ENCODE data around the gene STK11IP. TPM values are rescaled to one million over a fixed set of nuclear protein-coding genes. Genes with fewer than 3 reads are reported as not detected.

STK11IP gene
- total and polyA plus RNA-seq, 2 of the 13 experiments (the other 11 are each of a cell fraction or from before 2014, with no cell fraction given) = 12.8 to 24.0 TPM

- TF ChIP-seq PRDM4 (CRISPR knock-in tag; IDR thresholded peaks at IDR 0.05; ENCODE audit: borderline replicate concordance) = no peak
- TF ChIP-seq TAF1 (CRISPR knock-in tag; IDR thresholded peaks at IDR 0.05) = peak; percentile 63; the same call in 1 of the 2 replicates
- TF ChIP-seq ZNF101 (CRISPR knock-in tag; IDR thresholded peaks at IDR 0.05; ENCODE audit: borderline replicate concordance, low read depth) = no peak
- no peak for TF ChIP-seq ZNF17 (CRISPR knock-in tag; IDR thresholded peaks at IDR 0.05)
- TF ChIP-seq CEBPB (IDR thresholded peaks at IDR 0.05; ENCODE audit: borderline replicate concordance, low read depth, low read length) = no peak
- TF ChIP-seq NFYB (CRISPR knock-in tag; IDR thresholded peaks at IDR 0.05) = no peak
- no peak for TF ChIP-seq ZNF20 (CRISPR knock-in tag; IDR thresholded peaks at IDR 0.05)
- 0 out of 2 replicates have a peak, but pooled peaks have one; percentile 13 for TF ChIP-seq ZNF501 (CRISPR knock-in tag; IDR thresholded peaks at IDR 0.05)
- peak; percentile 30; the same call in 1 of the 2 replicates for TF ChIP-seq POLR2AphosphoS5 (IDR thresholded peaks at IDR 0.05; ENCODE audit: low read depth, low read length)
- TF ChIP-seq ZGPAT (CRISPR knock-in tag; IDR thresholded peaks at IDR 0.05) = peak; percentile 57; the same call in 1 of the 2 replicates
- 0 out of 2 replicates have a peak, but pooled peaks have one; percentile 31 for TF ChIP-seq ARID4A (CRISPR knock-in tag; IDR thresholded peaks at IDR 0.05; ENCODE audit: borderline replicate concordance)
- TF ChIP-seq, protein P1, sequence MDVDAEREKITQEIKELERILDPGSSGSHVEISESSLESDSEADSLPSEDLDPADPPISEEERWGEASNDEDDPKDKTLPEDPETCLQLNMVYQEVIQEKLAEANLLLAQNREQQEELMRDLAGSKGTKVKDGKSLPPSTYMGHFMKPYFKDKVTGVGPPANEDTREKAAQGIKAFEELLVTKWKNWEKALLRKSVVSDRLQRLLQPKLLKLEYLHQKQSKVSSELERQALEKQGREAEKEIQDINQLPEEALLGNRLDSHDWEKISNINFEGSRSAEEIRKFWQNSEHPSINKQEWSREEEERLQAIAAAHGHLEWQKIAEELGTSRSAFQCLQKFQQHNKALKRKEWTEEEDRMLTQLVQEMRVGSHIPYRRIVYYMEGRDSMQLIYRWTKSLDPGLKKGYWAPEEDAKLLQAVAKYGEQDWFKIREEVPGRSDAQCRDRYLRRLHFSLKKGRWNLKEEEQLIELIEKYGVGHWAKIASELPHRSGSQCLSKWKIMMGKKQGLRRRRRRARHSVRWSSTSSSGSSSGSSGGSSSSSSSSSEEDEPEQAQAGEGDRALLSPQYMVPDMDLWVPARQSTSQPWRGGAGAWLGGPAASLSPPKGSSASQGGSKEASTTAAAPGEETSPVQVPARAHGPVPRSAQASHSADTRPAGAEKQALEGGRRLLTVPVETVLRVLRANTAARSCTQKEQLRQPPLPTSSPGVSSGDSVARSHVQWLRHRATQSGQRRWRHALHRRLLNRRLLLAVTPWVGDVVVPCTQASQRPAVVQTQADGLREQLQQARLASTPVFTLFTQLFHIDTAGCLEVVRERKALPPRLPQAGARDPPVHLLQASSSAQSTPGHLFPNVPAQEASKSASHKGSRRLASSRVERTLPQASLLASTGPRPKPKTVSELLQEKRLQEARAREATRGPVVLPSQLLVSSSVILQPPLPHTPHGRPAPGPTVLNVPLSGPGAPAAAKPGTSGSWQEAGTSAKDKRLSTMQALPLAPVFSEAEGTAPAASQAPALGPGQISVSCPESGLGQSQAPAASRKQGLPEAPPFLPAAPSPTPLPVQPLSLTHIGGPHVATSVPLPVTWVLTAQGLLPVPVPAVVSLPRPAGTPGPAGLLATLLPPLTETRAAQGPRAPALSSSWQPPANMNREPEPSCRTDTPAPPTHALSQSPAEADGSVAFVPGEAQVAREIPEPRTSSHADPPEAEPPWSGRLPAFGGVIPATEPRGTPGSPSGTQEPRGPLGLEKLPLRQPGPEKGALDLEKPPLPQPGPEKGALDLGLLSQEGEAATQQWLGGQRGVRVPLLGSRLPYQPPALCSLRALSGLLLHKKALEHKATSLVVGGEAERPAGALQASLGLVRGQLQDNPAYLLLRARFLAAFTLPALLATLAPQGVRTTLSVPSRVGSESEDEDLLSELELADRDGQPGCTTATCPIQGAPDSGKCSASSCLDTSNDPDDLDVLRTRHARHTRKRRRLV (CRISPR knock-in tag; IDR thresholded peaks at IDR 0.05) = no peak
- peak; percentile 67; the same call in 1 of the 2 replicates for TF ChIP-seq ZNF431 (CRISPR knock-in tag; IDR thresholded peaks at IDR 0.05; ENCODE audit: borderline replicate concordance, low read depth)
- TF ChIP-seq NFRKB (IDR thresholded peaks at IDR 0.05) = no peak
- TF ChIP-seq ZNF121 (CRISPR knock-in tag; IDR thresholded peaks at IDR 0.05) = no peak
- TF ChIP-seq ZMYM4 (CRISPR knock-in tag; IDR thresholded peaks at IDR 0.05) = 0 out of 2 replicates have a peak, but pooled peaks have one; percentile 2
Measured at GRCh38 chr2:219570194-219570923, 27.3 kb upstream of the STK11IP start (continued).

Measured in HepG2 (cell line).